Nephron progenitor cell (in vitro differentiated cells): Measurements from ENCODE around the gene TMEM44.

Experiments
- DNase-seq: peaks from one replicate; pipeline ENCODE4 v3.0.0; 2021
- H3K27ac Mint-ChIP-seq: 2 replicates; pipeline ENCODE4 v1.8.0; 2021; ENCODE audit warnings: mild to moderate bottlenecking, moderate library complexity, mixed read lengths
- H3K27me3 Mint-ChIP-seq: 2 replicates; pipeline ENCODE4 v1.8.0; 2021; ENCODE audit warnings: mild to moderate bottlenecking, low read depth, mixed read lengths; ENCODE audit not compliant: poor library complexity
- H3K36me3 Mint-ChIP-seq: 2 replicates; pipeline ENCODE4 v1.8.0; 2021; ENCODE audit warnings: low read depth, mixed read lengths
- H3K4me1 Mint-ChIP-seq: 2 replicates; pipeline ENCODE4 v1.8.0; 2021; ENCODE audit warnings: mixed read lengths
- H3K4me3 Mint-ChIP-seq: 2 replicates; pipeline ENCODE4 v1.8.0; 2021; ENCODE audit warnings: mild to moderate bottlenecking, moderate library complexity, mixed read lengths
- H3K9me3 Mint-ChIP-seq: 2 replicates; pipeline ENCODE4 v1.8.0; 2021; ENCODE audit warnings: mild to moderate bottlenecking, moderate library complexity, mixed read lengths
- CTCF ChIP-seq: fragments of 200-600 bp; sonication (generic); IDR thresholded peaks from 2 replicates; pipeline ENCODE4 v1.5.0; 2021; ENCODE audit warnings: antibody characterized with exemption

Gene TMEM44

GRCh38 chr3:194596906-194597305 is 36.3 kb downstream of the TMEM44 start:
- no peak for DNase-seq
- no peak overlapping the region for H3K4me3 Mint-ChIP-seq

GRCh38 chr3:194592798-194593752 is 40.1 kb downstream of the TMEM44 start:
- H3K4me1 Mint-ChIP-seq: no peaks in the 10 kb centered on the region
- peaks cover 7% of the 10 kb centered on the region for H3K36me3 Mint-ChIP-seq
- no peak for TF ChIP-seq CTCF
- no peak for DNase-seq
- no peaks in the 10 kb centered on the region for H3K9me3 Mint-ChIP-seq
- peak overlapping the region; percentile 50 for H3K27ac Mint-ChIP-seq
- H3K27me3 Mint-ChIP-seq: no peaks in the 10 kb centered on the region
- H3K4me3 Mint-ChIP-seq: no peak overlapping the region

More at GRCh38 chr3:194596906-194597305, 36.3 kb downstream of the TMEM44 start:
- no peak overlapping the region for H3K27ac Mint-ChIP-seq
- TF ChIP-seq CTCF: no peak
- H3K9me3 Mint-ChIP-seq: no peaks in the 10 kb centered on the region
- H3K36me3 Mint-ChIP-seq: peaks cover 23% of the 10 kb centered on the region
- no peaks in the 10 kb centered on the region for H3K27me3 Mint-ChIP-seq
- H3K4me1 Mint-ChIP-seq: peaks cover 16% of the 10 kb centered on the region

- no peak for TF ChIP-seq CTCF
- H3K4me3 Mint-ChIP-seq: no peak overlapping the region
Observed at GRCh38 chr3:194588741-194589140, 44.5 kb downstream of the TMEM44 start.

GRCh38 chr3:194588236-194588635 is 45.0 kb downstream of the TMEM44 start:
- no peaks in the 10 kb centered on the region for H3K9me3 Mint-ChIP-seq
- peak overlapping the region; percentile 48 for H3K27ac Mint-ChIP-seq
- peaks cover 21% of the 10 kb centered on the region for H3K4me1 Mint-ChIP-seq
- H3K36me3 Mint-ChIP-seq: peaks cover 26% of the 10 kb centered on the region
- TF ChIP-seq CTCF: no peak
- no peak for DNase-seq
- no peak overlapping the region for H3K4me3 Mint-ChIP-seq
- no peaks in the 10 kb centered on the region for H3K27me3 Mint-ChIP-seq

More at GRCh38 chr3:194588741-194589140, 44.5 kb downstream of the TMEM44 start:
- no peak for DNase-seq
- peak overlapping the region; percentile 48 for H3K27ac Mint-ChIP-seq
- H3K27me3 Mint-ChIP-seq: no peaks in the 10 kb centered on the region
- H3K36me3 Mint-ChIP-seq: peaks cover 26% of the 10 kb centered on the region
- peaks cover 21% of the 10 kb centered on the region for H3K4me1 Mint-ChIP-seq
- no peaks in the 10 kb centered on the region for H3K9me3 Mint-ChIP-seq

- H3K9me3 Mint-ChIP-seq: no peaks in the 10 kb centered on the region
- no peak overlapping the region for H3K4me3 Mint-ChIP-seq
- no peaks in the 10 kb centered on the region for H3K27me3 Mint-ChIP-seq
- peaks cover 26% of the 10 kb centered on the region for H3K36me3 Mint-ChIP-seq
- peaks cover 21% of the 10 kb centered on the region for H3K4me1 Mint-ChIP-seq
- no peak for DNase-seq
- no peak for TF ChIP-seq CTCF
- no peak overlapping the region for H3K27ac Mint-ChIP-seq
Observed at GRCh38 chr3:194587438-194587931, 45.7 kb downstream of the TMEM44 start.
